Measurements from ENCODE around the gene CKM.

GRCh38 chr19:45327404-45328143 is 4.9 kb upstream of the CKM start:
- TF ChIP-seq CTCF (IDR thresholded peaks at IDR 0.05) (no peak), EP300 (IDR thresholded peaks at IDR 0.05) (no peak), POLR2A (IDR thresholded peaks at IDR 0.05; ENCODE audit: low read depth) (no peak)
